ENCODE measurements around the gene SPTB. TPM values are rescaled to one million over a fixed set of nuclear protein-coding genes. Genes with fewer than 3 reads are reported as not detected.

The SPTB gene
- total and polyA plus RNA-seq, 5 donors, result 68.4 to 96.5 (median 82.5) TPM

DNA sequence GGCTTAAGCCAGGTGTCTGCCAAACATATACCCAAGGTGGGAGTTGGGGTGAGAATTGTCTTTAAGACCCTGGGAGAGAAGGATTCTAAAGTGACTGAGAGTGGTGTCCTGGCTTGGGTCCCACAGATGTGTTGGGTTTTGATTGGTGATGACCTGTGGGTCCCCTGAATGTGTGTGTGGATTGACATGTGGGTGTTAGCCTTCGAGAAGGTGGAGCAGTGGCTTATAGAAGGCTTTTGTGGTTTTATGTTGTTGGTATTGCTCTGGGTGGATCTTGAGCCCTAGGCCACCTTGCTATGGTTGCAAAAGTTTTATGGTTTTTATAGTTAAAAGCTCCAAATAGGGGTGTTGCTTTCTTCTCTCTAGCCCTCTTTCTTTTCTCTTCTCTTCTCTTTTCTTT, 145.8 kb downstream of the SPTB start:
- intact Hi-C loops (cut with DNase I), result no loop called here
- no peak overlapping the region for H3K27ac ChIP-seq (ENCODE audit: low read length)
- 79% methylated on average over 1 of the region's 1 CpG for WGBS
- ATAC-seq (no peak), DNase-seq (no peak)
- no peaks in the 10 kb centered on the region for H3K27me3 ChIP-seq (ENCODE audit: control insufficient read depth, insufficient read depth)
- no peak overlapping the region for H3K4me3 ChIP-seq (ENCODE audit: low read length)
- no peaks in the 10 kb centered on the region for H3K9me3 ChIP-seq (ENCODE audit: control insufficient read depth, low read length)
- no peaks in the 10 kb centered on the region for H3K4me1 ChIP-seq (ENCODE audit: control insufficient read depth, insufficient read depth, low read length)

DNA sequence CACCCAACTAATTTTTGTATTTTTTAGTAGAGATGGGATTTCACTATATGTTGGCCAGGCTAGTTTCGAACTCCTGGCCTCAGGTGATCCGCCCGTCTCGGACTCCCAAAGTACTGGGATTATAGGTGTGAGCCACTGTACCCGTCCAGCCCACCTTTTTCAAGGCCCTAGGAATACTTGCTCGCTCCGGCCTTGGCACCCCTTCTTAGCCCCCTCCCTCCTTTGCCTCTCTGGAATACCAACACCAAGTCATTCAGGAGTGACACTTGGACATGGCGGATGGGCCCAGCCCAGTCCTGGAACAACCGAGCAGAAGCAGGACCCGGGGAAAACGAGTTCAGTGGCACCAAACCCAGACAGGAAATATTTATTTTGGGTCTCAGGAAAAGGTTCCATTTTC, 146.4 kb downstream of the SPTB start:
- 92% methylated on average over 11 of the region's 11 CpGs for WGBS
- intact Hi-C loops (cut with DNase I), result no loop called here
- no peak overlapping the region for H3K4me3 ChIP-seq (ENCODE audit: low read length)
- no peak overlapping the region for H3K27ac ChIP-seq (ENCODE audit: low read length)
- H3K27me3 ChIP-seq (ENCODE audit: control insufficient read depth, insufficient read depth), result no peaks in the 10 kb centered on the region
- no peaks in the 10 kb centered on the region for H3K4me1 ChIP-seq (ENCODE audit: control insufficient read depth, insufficient read depth, low read length)
- no peaks in the 10 kb centered on the region for H3K9me3 ChIP-seq (ENCODE audit: control insufficient read depth, low read length)
- ATAC-seq, result no peak
- DNase-seq, result peak in 1 of 3 donors; percentile 21

DNA sequence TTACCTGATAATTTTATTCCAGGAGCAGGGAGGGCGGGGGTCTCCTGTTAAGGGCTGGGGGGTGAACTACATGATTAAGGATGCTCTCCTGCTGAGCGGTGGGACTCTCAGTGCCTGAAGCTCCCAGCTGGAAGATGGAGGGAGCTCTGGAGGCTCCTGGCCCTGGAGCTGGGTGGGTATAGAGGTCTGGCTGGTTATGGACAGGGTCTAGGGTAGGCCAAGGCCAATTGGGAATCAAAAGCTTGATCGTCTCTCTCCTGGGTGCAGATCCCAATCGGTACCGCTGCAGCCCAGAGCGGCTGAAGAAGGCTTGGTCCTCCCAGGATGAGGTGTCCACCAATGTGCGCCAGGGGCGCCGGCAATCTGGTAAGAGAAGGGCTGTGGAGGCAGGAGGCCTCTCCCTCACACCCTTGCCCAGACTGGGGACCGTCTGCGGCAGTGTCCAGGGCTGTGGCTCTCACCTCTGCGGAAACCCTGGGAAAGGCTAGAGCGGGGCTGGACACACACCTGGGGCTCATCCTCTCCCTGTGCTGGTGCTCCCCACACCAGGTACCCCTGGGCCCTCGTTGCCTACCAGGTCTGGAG, 147.1 kb downstream of the SPTB start:
- H3K27ac ChIP-seq (ENCODE audit: low read length), result no peak overlapping the region
- H3K4me1 ChIP-seq (ENCODE audit: control insufficient read depth, insufficient read depth, low read length), result no peaks in the 10 kb centered on the region
- H3K9me3 ChIP-seq (ENCODE audit: control insufficient read depth, low read length), result no peaks in the 10 kb centered on the region
- H3K27me3 ChIP-seq (ENCODE audit: control insufficient read depth, insufficient read depth), result no peaks in the 10 kb centered on the region
- intact Hi-C loops (cut with DNase I), result no loop called here
- WGBS, result 95% methylated on average over 14 of the region's 14 CpGs
- H3K4me3 ChIP-seq (ENCODE audit: low read length), result no peak overlapping the region
- peak in 1 of 3 donors; percentile 31 for DNase-seq
- ATAC-seq, result no peak

DNA sequence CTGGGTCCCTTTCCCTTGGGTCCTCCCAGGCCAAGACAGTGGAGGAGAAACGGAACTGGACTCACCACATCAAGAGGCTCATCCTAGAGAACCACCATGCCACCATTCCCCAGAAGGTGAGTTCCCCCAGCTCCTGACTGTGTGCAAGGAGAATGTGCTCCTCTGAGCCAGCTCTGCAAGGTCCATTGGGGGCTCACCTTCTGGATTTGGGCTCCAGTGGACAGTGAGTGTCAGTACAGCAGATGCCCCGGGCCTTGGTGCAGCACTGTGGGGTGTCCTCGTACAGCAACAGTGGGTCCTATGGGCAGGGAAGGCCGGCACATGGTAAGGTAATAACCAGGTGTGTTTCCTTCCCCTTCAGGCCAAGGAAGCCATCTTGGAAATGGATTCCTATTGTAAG, 147.6 kb downstream of the SPTB start:
- no peak overlapping the region for H3K4me3 ChIP-seq (ENCODE audit: low read length)
- no peak for ATAC-seq
- no peaks in the 10 kb centered on the region for H3K9me3 ChIP-seq (ENCODE audit: control insufficient read depth, low read length)
- no peak overlapping the region for H3K27ac ChIP-seq (ENCODE audit: low read length)
- intact Hi-C loops (cut with DNase I), result no loop called here
- WGBS, result 95% methylated on average over 4 of the region's 4 CpGs
- H3K27me3 ChIP-seq (ENCODE audit: control insufficient read depth, insufficient read depth), result no peaks in the 10 kb centered on the region
- no peak for DNase-seq
- no peaks in the 10 kb centered on the region for H3K4me1 ChIP-seq (ENCODE audit: control insufficient read depth, insufficient read depth, low read length)

DNA sequence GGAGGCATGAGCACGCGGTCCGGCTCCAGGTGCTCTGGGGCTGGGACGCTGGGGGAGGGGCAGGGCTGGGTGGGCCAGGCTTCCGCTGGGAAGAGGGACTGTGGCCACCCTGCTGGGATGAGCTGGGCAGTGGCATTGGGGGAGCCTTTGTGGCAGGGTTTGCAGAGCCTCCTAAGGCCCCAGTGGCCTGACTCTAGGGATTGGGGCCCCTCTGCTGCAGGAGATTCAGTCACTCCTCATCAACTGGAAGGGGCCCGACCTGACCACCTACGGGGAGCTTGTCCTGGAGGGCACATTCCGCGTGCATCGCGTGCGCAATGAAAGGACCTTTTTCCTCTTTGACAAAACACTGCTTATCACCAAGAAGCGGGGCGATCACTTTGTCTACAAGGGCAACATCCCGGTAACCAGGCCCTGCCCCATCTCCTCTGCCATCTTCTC, 148.5 kb downstream of the SPTB start:
- Histone ChIP-seq H3K27me3 (ENCODE audit: control insufficient read depth, insufficient read depth) (no peaks in the 10 kb centered on the region), H3K27ac (ENCODE audit: low read length) (no peak overlapping the region), H3K4me3 (ENCODE audit: low read length) (no peak overlapping the region), H3K9me3 (ENCODE audit: control insufficient read depth, low read length) (no peaks in the 10 kb centered on the region), H3K4me1 (ENCODE audit: control insufficient read depth, insufficient read depth, low read length) (peaks cover 3% of the 10 kb centered on the region)
- 94% methylated on average over 15 of the region's 15 CpGs for WGBS
- peak in 1 of 3 donors; percentile 37 for DNase-seq
- intact Hi-C loops (cut with DNase I), result no loop called here
- no peak for ATAC-seq

DNA sequence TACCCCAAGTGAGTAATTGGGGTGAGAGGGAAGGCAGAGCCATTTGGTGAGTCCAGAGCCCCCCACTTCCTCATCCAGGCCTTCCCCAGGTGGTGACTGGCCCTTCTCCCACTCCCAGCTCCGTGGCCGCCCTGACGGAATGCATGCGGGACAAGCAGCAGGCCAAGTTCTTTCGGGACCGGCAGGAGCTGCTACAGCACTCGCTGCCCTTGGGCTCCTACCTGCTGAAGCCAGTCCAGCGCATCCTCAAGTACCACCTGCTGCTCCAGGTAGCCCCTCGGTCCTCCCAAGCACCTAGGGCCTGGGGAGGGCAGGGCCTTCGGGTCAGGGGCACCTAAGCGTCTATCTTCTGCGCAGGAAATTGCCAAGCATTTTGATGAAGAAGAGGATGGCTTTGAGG, 149.0 kb downstream of the SPTB start:
- ATAC-seq, result no peak
- Histone ChIP-seq H3K27ac (ENCODE audit: low read length) (no peak overlapping the region), H3K4me1 (ENCODE audit: control insufficient read depth, insufficient read depth, low read length) (peaks cover 6% of the 10 kb centered on the region), H3K9me3 (ENCODE audit: control insufficient read depth, low read length) (no peaks in the 10 kb centered on the region), H3K4me3 (ENCODE audit: low read length) (no peak overlapping the region), H3K27me3 (ENCODE audit: control insufficient read depth, insufficient read depth) (no peaks in the 10 kb centered on the region)
- peak in 1 of 3 donors; percentile 45 for DNase-seq
- intact Hi-C loops (cut with DNase I), result no loop called here
- WGBS, result 91% methylated on average over 12 of the region's 12 CpGs

DNA sequence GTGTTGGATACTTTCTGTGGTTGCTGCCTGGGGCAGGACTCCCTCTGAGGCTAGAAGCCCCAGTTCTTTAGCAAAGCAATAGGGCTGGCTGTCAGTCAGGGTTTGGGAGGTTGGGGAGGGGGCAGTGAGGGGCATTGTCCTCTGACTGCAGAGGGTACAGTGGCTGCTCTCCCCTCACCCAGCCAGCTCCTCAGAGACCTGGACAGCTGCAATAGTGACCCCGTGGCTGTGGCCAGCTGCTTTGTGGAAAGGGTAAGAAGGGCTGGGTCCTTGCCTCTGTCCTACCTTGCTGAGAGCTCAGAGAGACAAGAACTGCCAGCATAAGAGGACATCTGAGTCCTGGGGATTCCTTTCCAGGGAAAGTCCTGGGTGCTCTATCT, 149.7 kb downstream of the SPTB start:
- ATAC-seq, result no peak
- H3K27ac ChIP-seq (ENCODE audit: low read length), result no peak overlapping the region
- no peaks in the 10 kb centered on the region for H3K27me3 ChIP-seq (ENCODE audit: control insufficient read depth, insufficient read depth)
- peaks cover 11% of the 10 kb centered on the region for H3K4me1 ChIP-seq (ENCODE audit: control insufficient read depth, insufficient read depth, low read length)
- no peak for DNase-seq
- H3K4me3 ChIP-seq (ENCODE audit: low read length), result no peak overlapping the region
- no peaks in the 10 kb centered on the region for H3K9me3 ChIP-seq (ENCODE audit: control insufficient read depth, low read length)
- 85% methylated on average over 1 of the region's 1 CpG for WGBS
- intact Hi-C loops (cut with DNase I), result no loop called here

DNA sequence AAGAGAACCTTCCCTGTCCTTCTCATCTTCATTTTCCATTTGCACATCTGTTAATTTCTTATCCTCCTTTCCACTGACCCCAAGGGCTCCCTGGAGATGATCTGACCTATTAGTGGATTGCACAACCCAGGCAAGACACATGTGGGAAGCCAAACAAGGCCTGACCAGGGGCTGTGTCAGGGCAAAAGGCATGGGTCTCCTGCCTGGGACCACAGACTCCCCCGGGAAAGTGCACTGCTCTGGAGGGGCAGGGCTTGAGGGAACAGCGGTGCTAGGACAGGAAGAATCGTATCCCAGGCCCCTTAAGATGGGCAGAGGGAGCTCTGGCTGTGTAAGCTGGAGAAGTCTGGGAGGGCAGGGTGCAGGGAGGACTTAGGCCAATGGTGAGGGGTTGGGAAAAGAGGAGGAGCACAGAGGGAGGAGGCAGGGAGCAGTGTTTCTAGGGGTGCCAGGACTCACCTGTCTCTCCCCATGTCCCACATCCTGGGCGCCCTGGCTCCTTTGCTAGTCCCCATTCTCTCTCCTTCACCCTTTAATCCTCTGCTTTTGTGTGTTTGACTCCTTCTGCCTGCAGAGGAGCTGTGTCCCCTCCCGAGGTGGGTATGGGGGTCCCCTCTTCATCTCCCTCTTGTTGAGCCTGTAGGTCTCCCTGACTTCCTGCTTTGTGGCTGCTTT, 150.2 kb downstream of the SPTB start:
- Histone ChIP-seq H3K27ac (ENCODE audit: low read length) (no peak overlapping the region), H3K4me3 (ENCODE audit: low read length) (no peak overlapping the region), H3K9me3 (ENCODE audit: control insufficient read depth, low read length) (no peaks in the 10 kb centered on the region), H3K4me1 (ENCODE audit: control insufficient read depth, insufficient read depth, low read length) (peaks cover 13% of the 10 kb centered on the region), H3K27me3 (ENCODE audit: control insufficient read depth, insufficient read depth) (no peaks in the 10 kb centered on the region)
- intact Hi-C loops (cut with DNase I), result no loop called here
- 68% methylated on average over 5 of the region's 5 CpGs for WGBS
- ATAC-seq (peak in 1 of 2 donors; percentile 23), DNase-seq (peak in 1 of 3 donors; percentile 56)

DNA sequence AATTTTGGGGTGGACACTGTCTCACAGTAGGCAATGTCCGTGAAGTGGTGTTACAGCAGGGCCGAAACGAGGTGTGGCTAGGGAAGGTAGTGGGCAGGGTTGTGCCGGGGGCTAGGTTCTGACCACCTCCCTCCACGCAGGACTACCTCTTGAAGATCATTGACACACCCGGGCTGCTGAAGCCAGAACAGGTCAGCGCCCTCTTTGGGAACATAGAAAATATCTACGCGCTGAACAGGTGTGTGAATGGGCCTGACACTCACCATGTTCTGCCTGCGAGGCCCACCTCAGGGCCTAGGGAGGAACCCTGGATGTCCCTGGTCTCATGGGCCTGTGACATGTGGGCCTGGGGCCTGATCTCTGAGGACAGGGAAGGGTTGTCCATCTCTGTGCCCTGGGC, 150.9 kb downstream of the SPTB start:
- H3K4me1 ChIP-seq (ENCODE audit: control insufficient read depth, insufficient read depth, low read length), result peaks cover 19% of the 10 kb centered on the region
- H3K27me3 ChIP-seq (ENCODE audit: control insufficient read depth, insufficient read depth), result no peaks in the 10 kb centered on the region
- no peak overlapping the region for H3K4me3 ChIP-seq (ENCODE audit: low read length)
- no peak for ATAC-seq
- intact Hi-C loops (cut with DNase I), result no loop called here
- DNase-seq, result no peak
- WGBS, result 96% methylated on average over 10 of the region's 10 CpGs
- H3K9me3 ChIP-seq (ENCODE audit: control insufficient read depth, low read length), result no peaks in the 10 kb centered on the region
- H3K27ac ChIP-seq (ENCODE audit: low read length), result no peak overlapping the region

DNA sequence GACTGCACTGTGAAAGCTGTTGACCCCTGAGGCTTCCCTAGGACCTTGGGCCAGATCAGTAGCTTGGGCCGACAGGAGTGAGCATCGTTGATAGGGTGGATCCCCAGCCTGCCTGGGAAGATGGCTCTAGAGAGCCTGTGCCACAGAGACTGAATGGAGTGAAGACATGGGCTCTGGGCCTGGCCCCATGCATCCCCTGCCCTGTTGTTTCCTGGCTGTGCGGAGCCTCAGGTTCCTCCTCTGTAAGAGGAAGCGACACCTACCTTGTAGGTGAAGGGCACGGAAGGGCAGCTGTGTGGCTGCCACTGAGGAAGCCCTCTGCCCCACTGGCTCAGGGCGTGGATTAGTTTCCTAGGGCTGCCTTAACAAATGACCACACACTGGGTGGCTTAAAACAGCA, 151.6 kb downstream of the SPTB start:
- no peaks in the 10 kb centered on the region for H3K9me3 ChIP-seq (ENCODE audit: control insufficient read depth, low read length)
- ATAC-seq (no peak), DNase-seq (no peak)
- no peak overlapping the region for H3K27ac ChIP-seq (ENCODE audit: low read length)
- H3K4me3 ChIP-seq (ENCODE audit: low read length), result no peak overlapping the region
- whole genome bisulfite sequencing, result 84% methylated on average over 6 of the region's 6 CpGs
- no peaks in the 10 kb centered on the region for H3K27me3 ChIP-seq (ENCODE audit: control insufficient read depth, insufficient read depth)
- peaks cover 21% of the 10 kb centered on the region for H3K4me1 ChIP-seq (ENCODE audit: control insufficient read depth, insufficient read depth, low read length)
- intact Hi-C loops (cut with DNase I), result no loop called here

DNA sequence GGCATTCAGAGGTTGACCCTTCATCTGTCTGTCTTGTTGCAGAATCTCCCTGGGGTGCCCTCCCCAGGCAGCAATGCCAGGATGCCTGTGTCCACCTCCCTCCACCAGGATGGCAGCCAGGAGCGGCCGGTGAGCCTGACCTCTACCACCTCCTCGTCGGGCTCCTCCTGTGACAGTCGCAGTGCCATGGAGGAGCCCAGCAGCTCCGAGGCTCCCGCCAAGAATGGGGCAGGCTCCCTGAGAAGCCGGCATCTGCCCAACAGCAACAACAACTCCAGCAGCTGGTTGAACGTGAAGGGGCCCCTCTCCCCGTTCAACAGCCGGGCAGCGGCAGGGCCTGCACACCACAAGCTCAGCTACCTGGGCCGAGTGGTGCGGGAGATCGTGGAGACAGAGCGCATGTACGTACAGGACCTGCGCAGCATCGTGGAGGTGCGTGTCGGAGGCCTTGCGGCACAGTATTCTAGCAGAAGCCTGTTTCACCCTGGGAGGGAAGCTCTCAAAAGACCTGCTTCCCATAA, 152.1 kb downstream of the SPTB start:
- Histone ChIP-seq H3K4me1 (ENCODE audit: control insufficient read depth, insufficient read depth, low read length) (peaks cover 21% of the 10 kb centered on the region), H3K27ac (ENCODE audit: low read length) (no peak overlapping the region), H3K4me3 (ENCODE audit: low read length) (no peak overlapping the region), H3K27me3 (ENCODE audit: control insufficient read depth, insufficient read depth) (no peaks in the 10 kb centered on the region), H3K9me3 (ENCODE audit: control insufficient read depth, low read length) (no peaks in the 10 kb centered on the region)
- intact Hi-C loops (cut with DNase I), result no loop called here
- ATAC-seq (no peak), DNase-seq (peak in 1 of 3 donors; percentile 55)
- 82% methylated on average over 22 of the region's 22 CpGs for WGBS

Data from right cardiac atrium (tissue), 5 donors.